Body of pancreas (tissue), 4 donors: ENCODE data around the gene RNF186. TPM values are rescaled to one million over a fixed set of nuclear protein-coding genes. Genes with fewer than 3 reads are reported as not detected.

Experiments
- ATAC-seq: fragments of 150-250 bp; one replicate; pipeline ENCODE4 v1.9.1; 2016
- DNase-seq, 4 donors: peaks; one replicate each; pipeline ENCODE4 v3.0.0-alpha.2; 2019
- H3K27ac ChIP-seq, 4 donors: fragments of 200-600 bp; sonication (generic); 1 replicate in 3 of 4; 2 replicates in 1 of 4; pipeline versions ENCODE4 v1.5.1 to v1.6.1; 2016 to 2019; ENCODE audit warnings: mild to moderate bottlenecking in 1 of 4, mixed read lengths in 1 of 4, moderate library complexity in 1 of 4
- H3K27me3 ChIP-seq, 2 donors: fragments of 200-600 bp; sonication (generic); one replicate each; pipeline ENCODE4 v1.6.0; 2016; ENCODE audit warnings: mild to moderate bottlenecking in 1 of 2
- H3K36me3 ChIP-seq, 2 donors: fragments of 200-600 bp; sonication (generic); replicated peaks in 1 of 2; 2 replicates each; pipeline ENCODE4 v1.5.1; 2016; ENCODE audit warnings: low read depth in 2 of 2; ENCODE audit not compliant: insufficient read depth in 1 of 2
- H3K4me1 ChIP-seq: fragments of 200-600 bp; sonication (generic); one replicate; pipeline ENCODE4 v1.6.0; 2016
- H3K4me3 ChIP-seq, 2 donors: fragments of 200-600 bp; sonication (generic); 1 replicate in 1 of 2; 2 replicates in 1 of 2; pipeline ENCODE4 v1.5.1; 2016 to 2019
- H3K9me3 ChIP-seq, 3 donors: fragments of 200-600 bp; sonication (generic); 1 replicate in 2 of 3; 2 replicates in 1 of 3; pipeline ENCODE4 v1.5.1; 2016
- CTCF ChIP-seq, 7 experiments: fragments of 450-650 bp in 4 of 7; fragments of 200-600 bp in 3 of 7; sonication (generic) in 3 of 7; IDR thresholded peaks; one replicate each; pipeline ENCODE4 v1.5.1; 2016 to 2019; ENCODE audit warnings: antibody characterized with exemption in 7 of 7
- POLR2A ChIP-seq, 3 donors: fragments of 450-650 bp; IDR thresholded peaks; one replicate each; pipeline ENCODE4 v1.6.1; 2016; ENCODE audit warnings: antibody characterized with exemption in 3 of 3, mild to moderate bottlenecking in 2 of 3
- WGBS, 2 donors: methylation state at CpG; one replicate each; pipeline ENCODE4 v1.1.5; 2017; 5-methylcytosine and 5-hydroxymethylcytosine counted together
- intact Hi-C: fragments of 100-400 bp; cut with DNase I; formaldehyde crosslinking; loops from one replicate; pipeline ENCODE4 v1.15.1; 2023
- total RNA-seq, 2 donors: library from RNA; depleted of rRNA; stranded (reverse); fragments of >200 nt; gene quantifications; one replicate each; pipeline ENCODE4 v1.1.0, GENCODE V29; 2016

RNF186 gene
- total RNA-seq, 2 donors from 2014 or later, result 9.2 to 32.9 TPM

GRCh38 chr1:19775831-19776230 is 39.3 kb downstream of the RNF186 start:
- TF ChIP-seq CTCF (IDR thresholded peaks at IDR 0.05), result no peak
- no peak for TF ChIP-seq POLR2A (IDR thresholded peaks at IDR 0.05)

GRCh38 chr1:19775317-19775716 is 39.8 kb downstream of the RNF186 start:
- 94% methylated on average over 6 of the region's 6 CpGs for WGBS, 2 donors
- H3K27me3 ChIP-seq, result no peaks in the 10 kb centered on the region
- no peaks in the 10 kb centered on the region for H3K9me3 ChIP-seq
- ATAC-seq (no peak), DNase-seq (no peak)
- intact Hi-C loops, result no loop called here
- no peak overlapping the region for H3K27ac ChIP-seq
- no peak overlapping the region for H3K4me3 ChIP-seq
- H3K4me1 ChIP-seq, result no peaks in the 10 kb centered on the region
- peaks cover 0 to 22% of the 10 kb centered on the region in 2 donors for H3K36me3 ChIP-seq
- TF ChIP-seq CTCF (IDR thresholded peaks at IDR 0.05), result no peak
- no peak for TF ChIP-seq POLR2A (IDR thresholded peaks at IDR 0.05)

More at GRCh38 chr1:19775831-19776230, 39.3 kb downstream of the RNF186 start:
- WGBS, 2 donors, result 93 to 97% methylated on average over 9 of the region's 9 CpGs
- intact Hi-C loops, result no loop called here
- Histone ChIP-seq H3K27ac (no peak overlapping the region), H3K4me1 (no peaks in the 10 kb centered on the region), H3K4me3 (no peak overlapping the region), H3K9me3 (no peaks in the 10 kb centered on the region), H3K27me3 (no peaks in the 10 kb centered on the region), H3K36me3 (peaks cover 0 to 26% of the 10 kb centered on the region in 2 donors)
- no peak for ATAC-seq
- DNase-seq, result no peak

- intact Hi-C loops, result no loop called here
- DNase-seq, result no peak
- ATAC-seq, result no peak
- 72 to 74% methylated on average over 6 of the region's 6 CpGs for WGBS, 2 donors
- peaks cover 0 to 13% of the 10 kb centered on the region in 2 donors for H3K36me3 ChIP-seq
- no peaks in the 10 kb centered on the region for H3K27me3 ChIP-seq
- no peaks in the 10 kb centered on the region for H3K4me1 ChIP-seq
- H3K9me3 ChIP-seq, result no peaks in the 10 kb centered on the region
- no peak overlapping the region for H3K4me3 ChIP-seq
- no peak overlapping the region for H3K27ac ChIP-seq
- TF ChIP-seq CTCF (IDR thresholded peaks at IDR 0.05) (no peak), POLR2A (IDR thresholded peaks at IDR 0.05) (no peak)
Measured at GRCh38 chr1:19774180-19774785, 40.8 kb downstream of the RNF186 start.

GRCh38 chr1:19773485-19773884 is 41.6 kb downstream of the RNF186 start:
- intact Hi-C loops, result no loop called here
- 77 to 80% methylated on average over 3 to 4 of the region's 4 CpGs for WGBS, 2 donors
- H3K9me3 ChIP-seq, result no peaks in the 10 kb centered on the region

More at GRCh38 chr1:19773485-19773884, 41.6 kb downstream of the RNF186 start:
- ATAC-seq (no peak), DNase-seq (no peak)
- Histone ChIP-seq H3K36me3 (peaks cover 0 to 7% of the 10 kb centered on the region in 2 donors), H3K4me1 (no peaks in the 10 kb centered on the region), H3K27ac (no peak overlapping the region), H3K27me3 (no peaks in the 10 kb centered on the region), H3K4me3 (no peak overlapping the region)
- TF ChIP-seq POLR2A (IDR thresholded peaks at IDR 0.05), result no peak
- TF ChIP-seq CTCF (IDR thresholded peaks at IDR 0.05), result no peak
